HG03095 (cell line): ENCODE measurements around the gene PXN.

ENCODE experiments used
- ATAC-seq: cut with Tn5 transposase; IDR thresholded peaks from one replicate; pipeline ENCODE4 v1.9.1; 2021; ENCODE audit warnings: moderate library complexity; ENCODE audit not compliant: unreplicated experiment

Gene PXN

DNA sequence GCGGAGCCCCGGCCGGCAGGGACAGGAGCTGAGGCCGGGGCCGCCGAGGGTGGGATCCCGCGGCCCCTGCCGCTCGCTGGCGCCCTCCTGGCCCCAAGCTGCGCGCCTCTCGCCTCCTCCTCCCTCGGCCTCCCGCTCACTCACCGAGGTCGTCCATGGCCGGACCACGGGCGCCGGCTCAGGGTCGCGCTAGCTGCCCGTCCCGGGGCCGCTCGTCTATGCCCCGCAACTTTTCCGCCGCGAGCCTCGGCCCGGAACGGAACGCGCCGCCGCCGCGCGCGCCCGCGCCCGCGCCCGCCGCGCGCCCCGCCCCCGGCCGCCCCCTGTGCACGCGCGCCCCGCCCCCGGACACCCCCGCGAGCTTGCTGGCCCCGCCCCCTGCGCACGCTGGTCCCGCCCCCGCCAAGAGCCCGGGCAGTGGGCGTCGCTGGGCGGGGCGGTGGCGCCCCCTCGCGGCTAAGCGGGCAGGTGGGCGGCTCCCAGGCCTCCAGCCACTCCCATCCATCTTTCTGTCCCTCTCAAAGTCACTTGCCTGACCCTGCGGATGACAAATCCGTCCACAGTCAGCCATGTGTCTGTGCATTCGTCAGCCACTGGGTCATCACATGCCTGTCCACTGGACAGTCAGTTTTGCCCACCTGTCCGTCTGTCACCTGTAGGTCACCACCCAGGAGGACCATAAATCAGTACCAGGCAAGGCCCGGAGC, at the start of gene PXN:
Gene PXN, minus strand, starts transcription at position 258 of the 707 bp plus-strand sequence. Its CDS starts 101 bp downstream, at position 157.
- ATAC-seq = peak; percentile 73

- ATAC-seq = no peak
Measured at GRCh38 chr12:120314220-120314619, 48.7 kb upstream of the PXN start.

DNA sequence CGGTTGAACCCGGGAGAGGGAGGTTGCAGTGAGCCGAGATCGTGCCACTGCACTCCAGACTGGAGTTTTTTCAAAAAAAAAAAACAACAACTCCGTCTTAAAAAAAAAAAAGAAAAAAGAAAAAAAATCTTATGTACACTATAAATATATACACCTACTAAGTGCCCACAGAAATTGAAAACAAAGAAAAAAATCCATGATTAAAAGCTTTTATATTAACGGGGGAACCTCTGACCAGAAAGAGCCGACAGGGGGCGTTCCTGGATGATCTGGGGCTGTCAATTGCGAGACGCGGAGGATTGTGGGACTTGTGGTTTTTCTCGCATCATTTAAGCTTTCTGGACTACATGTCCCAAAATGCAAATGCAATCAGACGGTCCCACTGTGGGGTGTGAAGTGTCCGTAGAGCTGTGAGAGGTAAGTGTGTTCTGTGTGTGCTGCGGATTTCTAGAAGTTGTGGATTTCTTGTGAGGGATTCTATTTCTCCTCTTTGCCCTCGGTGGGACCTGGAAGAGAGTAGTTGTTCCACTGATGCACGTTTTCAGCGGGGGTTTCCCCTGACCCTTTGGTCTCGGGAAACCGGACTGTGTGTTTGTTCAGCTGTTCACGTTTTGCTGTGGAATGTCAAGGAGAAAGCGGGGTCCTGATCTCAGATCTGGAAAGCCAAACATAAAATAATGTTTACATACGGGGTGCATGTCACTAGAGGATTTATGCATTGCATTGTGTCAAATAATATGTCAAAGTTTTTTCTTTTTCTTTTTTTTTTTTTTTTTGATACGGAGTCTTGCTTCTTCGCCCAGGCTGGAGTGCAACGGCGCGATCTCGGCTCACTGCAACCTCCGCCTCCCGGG, 36.7 kb upstream of the PXN start, which contains the start of gene SIRT4:
Gene SIRT4, plus strand, starts transcription at position 360 of the 854 bp plus-strand sequence. CDS start 1,241 bp downstream, outside the sequence.
- peak; percentile 96 for ATAC-seq

DNA sequence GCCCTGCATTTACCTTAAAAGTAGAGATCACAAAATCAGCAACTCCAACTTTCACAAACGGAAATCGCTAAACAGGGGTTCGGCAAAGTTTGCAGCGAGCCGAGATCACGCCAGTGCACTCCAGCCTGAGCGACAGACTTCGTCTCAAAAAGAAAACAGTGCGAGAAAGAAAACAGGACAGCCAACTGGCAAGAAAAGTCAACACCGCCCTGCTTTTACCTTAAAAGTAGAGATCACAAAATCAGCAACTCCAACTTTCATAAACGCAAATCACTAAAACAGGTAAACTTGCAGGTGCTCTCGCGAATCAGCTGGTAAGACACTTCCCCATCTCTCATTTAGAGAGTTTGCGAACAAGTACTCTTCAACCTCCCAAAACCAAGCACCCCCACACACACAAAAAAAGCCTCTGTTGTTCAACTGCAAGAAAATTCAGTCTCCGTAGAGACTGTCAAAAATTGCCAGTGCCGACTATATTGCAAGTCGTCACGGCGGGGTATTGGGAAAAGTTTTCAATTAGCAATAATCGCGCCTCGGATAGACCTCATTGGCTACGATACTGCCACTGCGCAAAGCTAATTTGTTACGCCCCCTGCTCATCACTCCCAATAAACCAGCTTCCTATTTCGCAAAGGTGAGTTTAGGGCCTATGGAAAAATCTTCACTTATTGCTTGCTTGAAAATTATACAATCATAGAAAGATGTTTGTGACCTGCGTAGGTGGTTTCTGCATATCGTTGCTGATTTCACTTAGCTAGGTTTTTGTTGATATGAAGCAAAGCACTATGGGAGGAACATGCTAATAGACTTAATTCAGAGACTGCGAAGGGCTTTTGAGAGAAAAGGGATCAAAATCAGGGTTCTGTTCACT, 27.4 kb upstream of the PXN start, which contains the start of gene RNU4-1:
Gene RNU4-1, minus strand, starts transcription at position 577 of the 871 bp plus-strand sequence.
- peak; percentile 34 for ATAC-seq

DNA sequence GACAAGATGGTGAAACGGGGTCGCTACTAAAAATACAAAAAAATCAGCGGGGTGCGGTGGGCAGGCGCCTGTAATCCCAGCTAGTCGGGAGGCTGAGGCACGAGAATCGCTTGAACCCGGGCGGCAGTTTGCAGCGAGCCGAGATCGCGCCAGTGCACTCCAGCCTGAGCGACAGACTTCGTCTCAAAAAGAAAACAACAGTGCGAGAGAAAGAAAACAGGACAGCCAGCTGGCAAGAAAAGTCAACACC, 26.8 kb upstream of the PXN start:
- no peak for ATAC-seq

GRCh38 chr12:120290609-120291305, 25.2 kb upstream of the PXN start:
- no peak for ATAC-seq

- ATAC-seq = no peak
Measured at GRCh38 chr12:120287491-120287890, 22.0 kb upstream of the PXN start.

DNA sequence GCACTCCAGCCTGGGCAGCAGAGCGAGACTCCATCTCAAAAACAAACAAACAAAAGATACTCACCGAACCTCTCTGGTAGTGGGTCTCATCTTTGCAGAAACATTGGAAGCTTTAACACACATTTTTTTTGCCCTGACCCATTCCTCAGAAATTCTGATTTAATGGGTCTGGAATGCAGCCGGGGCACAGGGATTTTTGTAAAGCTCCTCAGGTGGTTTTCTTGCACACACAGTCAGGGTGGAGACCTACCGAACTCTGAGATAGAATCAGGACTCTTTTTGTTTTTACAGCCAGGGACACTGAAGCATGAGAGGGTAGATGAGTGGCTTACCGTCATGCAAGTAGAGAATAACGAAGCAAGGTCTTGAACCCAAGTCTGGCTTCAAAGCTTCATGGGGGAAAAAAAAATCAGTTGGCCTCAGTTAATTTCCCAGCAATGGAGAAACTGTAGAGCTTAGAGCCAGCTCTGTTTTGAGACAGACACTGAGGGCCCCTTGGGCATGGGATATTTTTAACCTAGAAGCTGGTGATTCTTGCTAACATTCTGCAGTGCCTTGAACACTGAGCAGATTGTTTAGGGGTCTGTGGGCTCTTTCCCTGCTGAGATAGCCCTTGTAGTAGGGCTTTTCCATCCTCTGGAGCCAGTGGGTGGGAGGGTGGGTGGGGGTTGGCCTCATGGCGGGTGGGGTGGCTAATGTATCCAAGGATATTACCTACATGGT, 21.4 kb upstream of the PXN start:
- ATAC-seq = no peak

DNA sequence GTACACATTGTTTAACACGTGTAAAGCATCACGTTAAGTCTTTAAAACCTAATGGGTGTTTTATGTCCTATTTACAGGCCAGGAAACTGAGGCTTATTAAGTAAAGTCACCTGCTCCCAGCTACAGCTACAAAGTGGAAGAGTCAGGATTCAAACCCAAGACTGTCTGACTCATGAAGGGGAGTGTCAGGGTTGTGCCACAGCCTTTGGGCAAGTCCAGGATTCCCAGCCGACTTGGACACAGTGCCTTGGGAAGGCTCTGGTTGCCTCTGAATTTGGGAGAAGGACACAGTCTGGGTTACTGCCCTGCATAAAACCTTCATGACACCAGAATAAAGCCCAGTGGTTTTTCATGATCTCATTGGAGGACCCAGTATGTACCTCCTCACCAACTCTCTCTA, 18.9 kb upstream of the PXN start:
- ATAC-seq = no peak

GRCh38 chr12:120283318-120283717, 17.8 kb upstream of the PXN start:
- no peak for ATAC-seq

DNA sequence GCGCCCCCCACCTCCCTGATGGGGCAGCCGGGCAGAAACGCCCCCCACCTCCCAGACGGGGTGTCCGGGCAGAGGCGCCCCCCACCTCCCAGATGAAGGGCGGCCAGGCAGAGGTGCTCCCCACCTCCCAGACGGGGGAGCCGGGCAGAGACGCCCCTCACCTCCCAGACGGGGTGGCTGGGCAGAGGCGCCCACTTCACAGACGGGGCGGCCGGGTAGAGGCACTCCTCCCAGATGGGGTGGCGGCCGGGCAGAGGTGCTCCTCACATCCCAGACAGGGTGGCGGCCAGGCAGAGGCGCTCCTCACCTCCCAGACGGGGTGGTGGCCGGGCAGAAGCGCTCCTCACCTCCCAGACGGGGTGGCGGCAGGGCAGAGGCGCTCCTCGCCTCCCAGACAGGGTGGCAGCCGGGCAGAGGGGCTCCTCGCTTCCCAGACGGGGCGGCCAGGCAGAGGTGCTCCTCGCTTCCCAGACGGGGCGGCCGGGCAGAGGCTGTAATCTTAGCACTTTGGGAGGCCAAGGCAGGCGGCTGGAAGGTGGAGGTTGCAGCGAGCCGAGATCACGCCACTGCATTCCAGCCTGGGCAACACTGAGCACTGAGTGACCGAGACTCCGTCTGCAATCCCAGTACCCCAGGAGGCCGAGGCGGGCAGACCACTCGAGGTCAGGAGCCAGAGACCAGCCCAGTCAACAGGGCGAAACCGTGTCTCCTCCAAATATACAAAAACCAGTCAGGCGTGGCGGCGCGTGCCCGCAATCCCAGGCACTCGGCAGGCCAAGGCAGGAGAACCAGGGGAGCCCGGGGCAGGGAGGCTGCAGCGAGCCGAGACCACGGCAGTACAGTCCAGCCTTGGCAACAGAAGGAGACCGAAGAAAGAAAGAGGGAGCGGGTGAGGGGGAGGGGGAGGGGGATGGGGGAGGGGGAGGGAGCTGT, 12.9 kb upstream of the PXN start:
- no peak for ATAC-seq

- no peak for ATAC-seq
Measured at GRCh38 chr12:120276734-120277133, 11.2 kb upstream of the PXN start.

- no peak for ATAC-seq
Measured at GRCh38 chr12:120267736-120268135, 2.2 kb upstream of the PXN start.

GRCh38 chr12:120266180-120266870, 795 bp upstream of the PXN start:
- no peak for ATAC-seq

DNA sequence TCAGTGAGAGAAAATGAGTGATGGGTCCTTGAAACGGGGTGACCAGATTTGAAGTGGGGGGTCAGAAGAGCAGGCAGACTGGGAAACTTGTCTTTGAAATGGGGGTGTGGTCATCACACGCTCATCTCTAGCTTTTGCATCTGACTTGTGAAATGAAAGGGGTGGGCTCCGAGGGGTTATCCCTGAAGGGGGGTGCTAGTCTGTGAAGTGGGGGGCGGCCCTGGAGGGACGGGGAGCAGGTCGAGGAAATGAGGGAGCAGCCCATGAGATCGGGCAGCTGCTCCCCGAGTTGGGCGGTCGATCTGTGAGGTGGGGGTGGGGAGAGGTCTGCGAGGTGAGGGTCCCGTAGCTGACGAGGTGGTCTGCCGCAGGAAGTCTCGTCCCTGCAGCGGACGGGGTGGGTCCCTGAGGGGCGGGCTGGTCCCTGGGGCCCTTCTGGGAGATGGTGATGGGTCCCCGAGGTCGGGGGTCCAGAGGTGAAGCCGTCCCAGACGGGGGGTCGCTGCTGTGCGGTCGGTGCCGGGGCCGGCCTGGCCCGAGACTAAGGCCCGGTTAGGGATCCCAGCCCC, 542 bp downstream of the PXN start:
- ATAC-seq = peak; percentile 18

- ATAC-seq = no peak
Measured at GRCh38 chr12:120264086-120264903, 1.2 kb downstream of the PXN start.

DNA sequence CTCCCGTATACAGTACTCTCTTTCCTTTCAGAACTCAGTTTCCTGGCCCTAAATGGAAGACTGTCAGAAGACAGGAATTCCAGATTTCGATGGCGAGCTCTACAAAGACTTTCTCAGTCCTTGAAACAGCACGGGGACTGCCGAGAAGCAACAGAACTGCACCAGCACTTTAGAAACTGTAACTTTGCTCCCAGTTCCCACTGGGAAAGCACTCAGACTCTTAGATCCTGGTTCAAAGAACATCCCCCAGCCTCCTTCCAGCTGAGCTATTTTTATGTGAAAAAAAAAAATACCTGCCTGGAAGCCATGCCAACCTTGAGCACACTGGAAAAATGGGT, 1.8 kb downstream of the PXN start:
- ATAC-seq = no peak
